K562 (cell line): ENCODE results near the gene SMARCC1.

Experiments
- CTCF ChIP-seq, 3 experiments: IDR thresholded peaks in 2 of 3; conservative IDR thresholded peaks in 1 of 3; 2 replicates each; pipeline ENCODE4 v1.5.1; 2011 to 2012; ENCODE audit warnings: low read length in 3 of 3, mild to moderate bottlenecking in 3 of 3, control low read depth in 2 of 3, improper control_type of control experiment in 1 of 3, inconsistent platforms in 1 of 3, low read depth in 1 of 3, mixed read lengths in 1 of 3, moderate library complexity in 1 of 3; ENCODE audit not compliant: insufficient read depth in 2 of 3
- FOXA3 ChIP-seq, 2 experiments: fragments of 450-650 bp in 1 of 2; sonication (generic) in 1 of 2; formaldehyde crosslinking; IDR thresholded peaks in 1 of 2; conservative IDR thresholded peaks in 1 of 2; 2 replicates each; pipeline versions ENCODE4 v1.4.0 to v1.8.0; 2020 to 2022; ENCODE audit warnings: mild to moderate bottlenecking in 2 of 2, missing genetic modification reagents in 1 of 2
- KAT7 ChIP-seq: sonication (generic); formaldehyde crosslinking; IDR thresholded peaks from 2 replicates; pipeline ENCODE4 v1.8.0; 2022; ENCODE audit warnings: missing genetic modification reagents, mild to moderate bottlenecking, borderline replicate concordance
- MBD1 ChIP-seq: fragments of 250-450 bp; sonication (Bioruptor Pico); IDR thresholded peaks from 2 replicates; pipeline ENCODE4 v1.8.0; 2022; ENCODE audit warnings: inconsistent platforms
- NFRKB ChIP-seq: fragments of 450-650 bp; IDR thresholded peaks from 2 replicates; pipeline ENCODE4 v1.6.1; 2016; ENCODE audit warnings: low read depth
- POLR2AphosphoS5 ChIP-seq: IDR thresholded peaks from 2 replicates; pipeline ENCODE4 v1.6.1; 2011; ENCODE audit warnings: mild to moderate bottlenecking, low read depth, low read length, moderate library complexity; ENCODE audit not compliant: control insufficient read depth, insufficient read depth
- REST ChIP-seq, 2 experiments: fragments of 450-650 bp; formaldehyde crosslinking in 1 of 2; IDR thresholded peaks; 2 replicates each; pipeline versions ENCODE4 v1.4.0 to v1.6.1; 2014 to 2020; ENCODE audit warnings: mild to moderate bottlenecking in 2 of 2, borderline replicate concordance in 1 of 2, low read depth in 1 of 2

GRCh38 chr3:47611576-47611975 lies 170.1 kb downstream of the SMARCC1 start:
- no peak for TF ChIP-seq KAT7 (CRISPR knock-in tag)
- no peak for TF ChIP-seq CTCF (IDR thresholded peaks at IDR 0.05 in 2 of 3, conservative IDR thresholded peaks at IDR 0.05 in 1 of 3; ENCODE audit: insufficient read depth in 2 of 3, low read depth in 1 of 3, low read length in 3 of 3)
- TF ChIP-seq NFRKB = no peak
- TF ChIP-seq MBD1 (CRISPR knock-in tag) = no peak
- no peak for TF ChIP-seq REST (IDR thresholded peaks at IDR 0.05; ENCODE audit: borderline replicate concordance)
- no peak for TF ChIP-seq REST (CRISPR knock-in tag; IDR thresholded peaks at IDR 0.05; ENCODE audit: low read depth)
- no peak for TF ChIP-seq POLR2AphosphoS5
- TF ChIP-seq FOXA3 (CRISPR knock-in tag; conservative IDR thresholded peaks at IDR 0.05 in 1 of 2, IDR thresholded peaks at IDR 0.05 in 1 of 2) = no peak
